Osteoblast (primary cell): Measurements from ENCODE around the gene TRAF1. TPM values are rescaled to one million over a fixed set of nuclear protein-coding genes. Genes with fewer than 3 reads are reported as not detected.

Experiments
- DNase-seq: peaks from one replicate; pipeline ENCODE4 v3.0.0; 2011; ENCODE audit warnings: low spot score, mixed read lengths; ENCODE audit not compliant: insufficient read length; ENCODE audit errors: missing footprints
- H2AFZ ChIP-seq: 2 replicates; pipeline ENCODE4 v1.6.0; 2011; ENCODE audit warnings: mild to moderate bottlenecking, low read length
- H3K27ac ChIP-seq: 2 replicates; pipeline ENCODE4 v1.5.1; 2011; ENCODE audit warnings: mild to moderate bottlenecking, low read depth, low read length, moderate library complexity
- H3K27me3 ChIP-seq: 2 replicates; pipeline ENCODE4 v1.6.0; 2012; ENCODE audit warnings: mild to moderate bottlenecking, control low read depth, inconsistent platforms, low read length, moderate library complexity; ENCODE audit not compliant: insufficient read depth
- H3K36me3 ChIP-seq: 2 replicates; pipeline ENCODE4 v1.5.1; 2011; ENCODE audit warnings: mild to moderate bottlenecking, low read length, control low read depth, moderate library complexity; ENCODE audit not compliant: insufficient read depth
- H3K4me1 ChIP-seq: 2 replicates; pipeline ENCODE4 v1.5.1; 2011; ENCODE audit warnings: mild to moderate bottlenecking, low read length, control low read depth, moderate library complexity; ENCODE audit not compliant: insufficient read depth
- H3K4me2 ChIP-seq: 2 replicates; pipeline ENCODE4 v1.6.0; 2011; ENCODE audit warnings: mild to moderate bottlenecking, low read length; ENCODE audit not compliant: insufficient read depth
- H3K4me3 ChIP-seq: fragments of 200-600 bp; sonication (generic); 3 replicates; pipeline ENCODE4 v1.5.1; 2012; ENCODE audit warnings: mild to moderate bottlenecking, low read length, inconsistent platforms; ENCODE audit not compliant: insufficient read depth
- H3K79me2 ChIP-seq: 2 replicates; pipeline ENCODE4 v1.6.0; 2012; ENCODE audit warnings: mild to moderate bottlenecking, low read length, control low read depth, inconsistent platforms; ENCODE audit not compliant: insufficient read depth
- H3K9me3 ChIP-seq: 2 replicates; pipeline ENCODE4 v1.5.1; 2011; ENCODE audit warnings: low read depth, low read length, control low read depth
- H4K20me1 ChIP-seq: 2 replicates; pipeline ENCODE4 v1.6.0; 2012; ENCODE audit warnings: mild to moderate bottlenecking, low read length, control low read depth; ENCODE audit not compliant: insufficient read depth
- total RNA-seq: library from RNA; depleted of rRNA; stranded (reverse); fragments of >200 nt; gene quantifications from 2 replicates; pipeline ENCODE4 v1.2.3, GENCODE V29; 2012
- TF ChIP-seq, protein P1 (sequence below): IDR thresholded peaks from 2 replicates; pipeline ENCODE4 v1.5.1; 2011; ENCODE audit warnings: mild to moderate bottlenecking, low read depth, low read length, moderate library complexity; ENCODE audit errors: extremely low read depth

Gene TRAF1
- total RNA-seq, 1 donor, result 1.8 TPM

DNA sequence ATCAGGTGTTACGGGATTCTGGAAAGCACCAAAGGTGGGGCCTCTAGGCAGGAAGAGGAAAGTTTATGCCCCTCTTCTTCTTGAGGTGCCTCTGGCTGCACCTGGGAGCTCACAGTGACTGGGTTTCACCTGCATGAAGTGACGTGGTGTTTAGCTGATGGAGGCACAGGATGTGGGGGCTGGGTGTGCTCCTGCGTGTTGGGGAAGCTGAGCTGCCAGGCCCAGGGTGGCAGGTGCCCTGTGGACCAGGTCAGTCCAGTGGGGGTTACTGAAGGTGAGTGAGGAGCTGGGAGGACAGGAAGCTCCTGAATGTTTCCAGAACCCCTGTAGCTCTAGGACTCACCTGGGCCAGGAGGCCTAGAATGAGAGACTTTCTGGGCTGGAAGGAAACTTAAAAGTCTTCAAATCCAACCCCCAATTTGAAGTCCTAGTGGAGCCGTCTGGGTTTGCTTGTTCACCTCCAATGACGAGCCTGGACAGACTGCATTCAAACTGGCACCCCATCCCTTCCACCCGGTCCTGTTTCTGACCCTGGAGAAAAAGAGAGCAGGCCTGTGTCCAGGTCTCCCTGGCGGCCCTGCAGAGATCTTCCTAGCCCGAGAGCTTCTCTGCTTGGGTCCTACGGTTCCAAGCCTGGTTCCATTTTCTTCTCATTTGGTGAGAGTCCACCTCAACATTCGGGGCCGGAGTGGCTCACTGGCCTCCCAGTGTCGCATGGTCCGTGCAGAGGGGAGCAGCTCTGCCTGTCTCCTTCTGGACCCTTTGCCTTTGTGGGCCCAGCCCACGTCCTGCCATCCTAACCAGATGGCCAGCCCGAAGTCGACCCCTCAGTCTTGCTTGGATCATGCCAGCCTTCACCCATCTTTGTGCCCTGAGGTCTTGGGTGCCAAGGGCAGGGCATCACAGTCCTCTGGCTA, 22.3 kb downstream of the TRAF1 start:
- Histone ChIP-seq H2AFZ (no peak overlapping the region), H3K79me2 (no peaks in the 10 kb centered on the region), H3K4me1 (no peaks in the 10 kb centered on the region), H3K4me3 (no peak overlapping the region), H3K27me3 (peaks cover 8% of the 10 kb centered on the region), H3K9me3 (no peaks in the 10 kb centered on the region), H3K4me2 (no peak overlapping the region), H3K27ac (no peak overlapping the region), H4K20me1 (no peaks in the 10 kb centered on the region), H3K36me3 (no peaks in the 10 kb centered on the region)
- DNase-seq, result no peak
- TF ChIP-seq, protein P1, sequence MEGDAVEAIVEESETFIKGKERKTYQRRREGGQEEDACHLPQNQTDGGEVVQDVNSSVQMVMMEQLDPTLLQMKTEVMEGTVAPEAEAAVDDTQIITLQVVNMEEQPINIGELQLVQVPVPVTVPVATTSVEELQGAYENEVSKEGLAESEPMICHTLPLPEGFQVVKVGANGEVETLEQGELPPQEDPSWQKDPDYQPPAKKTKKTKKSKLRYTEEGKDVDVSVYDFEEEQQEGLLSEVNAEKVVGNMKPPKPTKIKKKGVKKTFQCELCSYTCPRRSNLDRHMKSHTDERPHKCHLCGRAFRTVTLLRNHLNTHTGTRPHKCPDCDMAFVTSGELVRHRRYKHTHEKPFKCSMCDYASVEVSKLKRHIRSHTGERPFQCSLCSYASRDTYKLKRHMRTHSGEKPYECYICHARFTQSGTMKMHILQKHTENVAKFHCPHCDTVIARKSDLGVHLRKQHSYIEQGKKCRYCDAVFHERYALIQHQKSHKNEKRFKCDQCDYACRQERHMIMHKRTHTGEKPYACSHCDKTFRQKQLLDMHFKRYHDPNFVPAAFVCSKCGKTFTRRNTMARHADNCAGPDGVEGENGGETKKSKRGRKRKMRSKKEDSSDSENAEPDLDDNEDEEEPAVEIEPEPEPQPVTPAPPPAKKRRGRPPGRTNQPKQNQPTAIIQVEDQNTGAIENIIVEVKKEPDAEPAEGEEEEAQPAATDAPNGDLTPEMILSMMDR, result no peak

DNA sequence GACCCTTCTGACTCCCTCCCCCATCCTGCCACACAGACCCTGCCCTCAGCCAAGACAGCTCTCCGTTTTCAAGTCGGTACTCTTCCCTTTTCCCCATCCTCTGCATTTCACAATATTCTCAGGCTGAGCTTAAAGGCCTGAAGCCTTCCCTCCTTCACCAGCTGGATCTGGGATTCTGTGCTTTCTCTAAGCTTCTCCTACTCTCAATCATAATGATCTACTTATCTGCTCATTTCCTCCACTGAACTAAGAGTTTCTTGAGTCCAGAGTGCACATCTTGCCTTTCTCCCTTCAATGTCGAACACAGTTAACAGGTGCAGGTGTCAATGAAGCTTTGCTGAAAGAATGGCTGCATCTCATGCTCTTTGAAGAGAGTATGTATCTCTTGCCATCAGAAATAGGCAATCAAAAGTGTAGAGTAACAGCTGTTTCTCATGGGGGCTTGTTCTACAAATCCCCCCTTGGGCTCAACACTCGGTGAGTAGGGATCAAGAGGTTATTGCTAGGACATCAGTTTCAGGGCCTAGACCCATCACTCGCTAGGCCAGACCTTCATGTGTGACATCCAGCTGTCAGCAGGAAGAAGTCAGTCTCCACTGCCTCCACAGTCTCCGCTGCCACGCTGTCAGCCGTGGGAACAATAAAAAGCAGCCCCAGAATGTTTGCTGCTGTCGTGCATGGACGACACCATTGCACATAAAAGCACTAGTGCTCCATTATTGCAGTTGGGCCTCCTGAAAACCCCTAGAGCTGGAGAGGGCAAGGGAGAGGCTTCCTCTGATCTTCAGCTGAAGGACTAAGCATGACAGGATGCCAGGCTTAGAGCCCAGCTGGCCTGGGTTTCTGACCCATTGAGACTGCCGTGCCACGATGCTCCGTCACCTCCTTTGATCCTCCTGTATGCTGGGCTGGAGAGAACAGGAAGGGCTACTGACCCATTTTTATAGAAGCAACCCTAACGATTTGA, 23.7 kb downstream of the TRAF1 start:
- Histone ChIP-seq H3K4me3 (no peak overlapping the region), H2AFZ (no peak overlapping the region), H3K36me3 (no peaks in the 10 kb centered on the region), H3K79me2 (no peaks in the 10 kb centered on the region), H3K4me2 (no peak overlapping the region), H3K27me3 (peaks cover 9% of the 10 kb centered on the region), H3K4me1 (no peaks in the 10 kb centered on the region), H3K27ac (no peak overlapping the region), H4K20me1 (no peaks in the 10 kb centered on the region), H3K9me3 (no peaks in the 10 kb centered on the region)
- DNase-seq, result no peak
- TF ChIP-seq, protein P1, result no peak

DNA sequence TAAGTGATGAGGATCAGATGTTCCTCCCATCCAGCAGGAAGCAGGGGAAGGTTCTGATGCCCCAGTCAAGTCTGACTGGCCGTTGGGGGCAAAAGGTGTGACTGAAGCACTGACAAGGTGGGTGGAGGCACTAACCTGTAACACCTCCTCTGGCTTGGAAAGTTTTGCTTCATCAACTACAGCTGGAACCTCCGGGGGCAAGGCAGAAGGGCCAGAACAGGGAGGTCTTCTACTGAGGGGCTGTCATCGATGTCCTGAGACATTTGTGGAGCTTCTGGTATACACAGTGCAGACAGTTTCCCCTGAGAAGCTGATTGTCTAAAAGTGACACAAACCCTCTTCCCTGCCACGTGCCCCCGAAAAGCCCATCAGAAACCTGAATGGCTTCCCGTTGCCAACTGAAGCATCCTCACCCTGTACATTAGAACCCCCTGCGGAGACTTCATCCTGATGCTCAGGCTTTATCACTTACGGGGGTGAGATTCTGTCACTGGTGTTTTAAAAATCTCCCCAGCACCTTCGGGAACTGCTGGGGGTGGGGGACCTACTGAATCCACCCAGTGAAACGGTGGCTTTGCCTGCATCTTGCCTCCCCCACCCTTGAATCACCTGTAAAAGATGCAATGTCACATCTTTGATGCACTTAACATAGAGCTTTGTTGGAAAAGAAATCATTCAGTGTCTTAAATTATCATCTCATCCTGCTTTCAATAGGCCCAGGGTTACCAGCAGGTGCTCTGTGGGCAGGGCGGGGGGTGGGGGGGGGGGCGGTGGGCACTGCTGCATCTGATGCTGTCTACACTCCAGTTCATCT, 24.6 kb downstream of the TRAF1 start:
- Histone ChIP-seq H3K9me3 (no peaks in the 10 kb centered on the region), H2AFZ (no peak overlapping the region), H3K36me3 (no peaks in the 10 kb centered on the region), H3K27me3 (peaks cover 9% of the 10 kb centered on the region), H3K4me3 (no peak overlapping the region), H3K79me2 (no peaks in the 10 kb centered on the region), H4K20me1 (no peaks in the 10 kb centered on the region), H3K27ac (no peak overlapping the region), H3K4me2 (no peak overlapping the region), H3K4me1 (no peaks in the 10 kb centered on the region)
- DNase-seq, result no peak
- TF ChIP-seq, protein P1, result no peak
